Esophagus squamous epithelium (tissue), 5 donors: ENCODE results near the gene PTPN21. TPM values are rescaled to one million over a fixed set of nuclear protein-coding genes. Genes with fewer than 3 reads are reported as not detected.

Experiments
- DNase-seq: peaks from one replicate; lab custom pipeline; 2025; lab: John Stamatoyannopoulos, UW
- H3K27ac ChIP-seq, 4 donors: fragments of 200-600 bp; sonication (generic); one replicate each; pipeline ENCODE4 v1.5.1; 2016 to 2019; ENCODE audit warnings: mild to moderate bottlenecking in 1 of 4
- H3K27me3 ChIP-seq, 4 donors: fragments of 200-600 bp; sonication (generic); 1 replicate in 3 of 4; 2 replicates in 1 of 4; pipeline versions ENCODE4 v1.5.1 to v1.6.0; 2017 to 2021; ENCODE audit warnings: antibody characterized with exemption in 1 of 4
- H3K36me3 ChIP-seq, 3 donors: fragments of 200-600 bp; sonication (generic); one replicate each; pipeline ENCODE4 v1.5.1; 2016 to 2019
- H3K4me1 ChIP-seq, 3 donors: fragments of 200-600 bp; sonication (generic); one replicate each; pipeline ENCODE4 v1.5.1; 2017 to 2019
- H3K4me3 ChIP-seq, 4 donors: fragments of 200-600 bp; sonication (generic); 1 replicate in 3 of 4; 2 replicates in 1 of 4; pipeline ENCODE4 v1.5.1; 2016 to 2019; ENCODE audit warnings: mild to moderate bottlenecking in 2 of 4, moderate library complexity in 1 of 4
- H3K9me3 ChIP-seq, 3 donors: fragments of 200-600 bp; sonication (generic); one replicate each; pipeline ENCODE4 v1.5.1; 2016 to 2019
- POLR2A ChIP-seq, 4 donors: fragments of 450-650 bp; IDR thresholded peaks; one replicate each; pipeline ENCODE4 v1.6.1; 2017; ENCODE audit warnings: antibody characterized with exemption in 4 of 4, mild to moderate bottlenecking in 4 of 4, moderate library complexity in 3 of 4
- WGBS, 2 donors: methylation state at CpG; one replicate each; pipeline ENCODE4 v1.1.5; 2018; 5-methylcytosine and 5-hydroxymethylcytosine counted together
- intact Hi-C: fragments of 100-400 bp; cut with DNase I; formaldehyde crosslinking; loops from one replicate; pipeline ENCODE4 v1.15.0; 2022
- total RNA-seq, 4 donors: library from RNA; depleted of rRNA; stranded (reverse); fragments of >200 nt; gene quantifications; one replicate each; pipeline ENCODE4 v1.1.0, GENCODE V29; 2016
- TF ChIP-seq, protein P1 (sequence below), 6 experiments: fragments of 450-650 bp in 4 of 6; fragments of 200-600 bp in 2 of 6; sonication (generic) in 2 of 6; IDR thresholded peaks; one replicate each; pipeline ENCODE4 v1.5.1; 2016 to 2019; ENCODE audit warnings: antibody characterized with exemption in 6 of 6, mild to moderate bottlenecking in 4 of 6, moderate library complexity in 4 of 6
- donor health status: DM: yes; HTN: yes; CAD: no.

The PTPN21 gene
- total RNA-seq, 4 donors from 2014 or later, result 4.7 to 14.5 (median 6.1) TPM

DNA sequence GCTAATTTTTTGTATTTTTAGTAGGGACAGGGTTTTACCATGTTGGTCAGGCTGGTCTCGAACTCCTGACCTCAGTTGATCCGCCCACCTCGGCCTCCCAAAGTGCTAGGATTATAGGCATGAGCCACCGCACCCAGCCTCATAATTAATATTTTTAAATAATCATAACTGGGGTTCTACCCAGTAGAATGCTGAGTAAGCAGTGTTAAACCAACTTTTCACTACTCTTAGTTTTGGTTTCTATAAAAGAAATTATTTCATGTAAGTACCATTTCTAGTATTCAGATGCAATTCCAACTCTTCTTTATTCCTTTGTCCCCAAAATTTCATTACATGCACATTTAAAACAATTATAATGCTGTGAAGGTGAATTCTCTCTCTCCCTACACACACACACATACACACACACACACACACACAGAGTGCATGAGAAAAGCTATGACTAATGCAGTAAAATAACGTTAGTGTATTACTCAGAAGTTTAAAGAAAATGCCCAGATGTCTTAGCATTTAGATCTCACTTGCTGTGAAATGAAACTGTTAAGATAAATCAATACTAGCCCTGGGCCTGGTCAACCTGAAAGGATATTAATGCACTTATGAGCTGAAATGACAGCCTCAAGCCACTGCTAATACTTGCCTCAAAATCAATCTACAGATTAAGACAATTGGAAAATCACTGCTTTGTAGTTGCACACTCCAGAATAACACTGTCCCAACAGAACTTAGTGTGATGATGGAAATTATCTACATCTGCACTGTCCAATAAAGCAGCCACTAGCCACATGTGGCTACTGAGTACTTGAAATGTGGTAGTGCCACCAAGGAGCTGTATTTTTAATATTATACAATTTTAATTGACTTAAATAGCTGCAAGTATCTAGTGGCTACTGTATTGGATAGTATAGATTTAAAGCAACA, 36.0 kb downstream of the PTPN21 start:
- TF ChIP-seq POLR2A (IDR thresholded peaks at IDR 0.05), result no peak
- TF ChIP-seq, protein P1, sequence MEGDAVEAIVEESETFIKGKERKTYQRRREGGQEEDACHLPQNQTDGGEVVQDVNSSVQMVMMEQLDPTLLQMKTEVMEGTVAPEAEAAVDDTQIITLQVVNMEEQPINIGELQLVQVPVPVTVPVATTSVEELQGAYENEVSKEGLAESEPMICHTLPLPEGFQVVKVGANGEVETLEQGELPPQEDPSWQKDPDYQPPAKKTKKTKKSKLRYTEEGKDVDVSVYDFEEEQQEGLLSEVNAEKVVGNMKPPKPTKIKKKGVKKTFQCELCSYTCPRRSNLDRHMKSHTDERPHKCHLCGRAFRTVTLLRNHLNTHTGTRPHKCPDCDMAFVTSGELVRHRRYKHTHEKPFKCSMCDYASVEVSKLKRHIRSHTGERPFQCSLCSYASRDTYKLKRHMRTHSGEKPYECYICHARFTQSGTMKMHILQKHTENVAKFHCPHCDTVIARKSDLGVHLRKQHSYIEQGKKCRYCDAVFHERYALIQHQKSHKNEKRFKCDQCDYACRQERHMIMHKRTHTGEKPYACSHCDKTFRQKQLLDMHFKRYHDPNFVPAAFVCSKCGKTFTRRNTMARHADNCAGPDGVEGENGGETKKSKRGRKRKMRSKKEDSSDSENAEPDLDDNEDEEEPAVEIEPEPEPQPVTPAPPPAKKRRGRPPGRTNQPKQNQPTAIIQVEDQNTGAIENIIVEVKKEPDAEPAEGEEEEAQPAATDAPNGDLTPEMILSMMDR (IDR thresholded peaks at IDR 0.05), result no peak
- Histone ChIP-seq H3K36me3 (peaks cover 0 to 24% (median 0%) of the 10 kb centered on the region in 3 donors), H3K9me3 (no peaks in the 10 kb centered on the region), H3K27me3 (no peaks in the 10 kb centered on the region), H3K4me3 (no peak overlapping the region), H3K4me1 (peaks cover 0 to 6% (median 0%) of the 10 kb centered on the region in 3 donors), H3K27ac (no peak overlapping the region)
- intact Hi-C loops, result no loop called here
- WGBS, 2 donors, result 73 to 78% methylated on average over 5 of the region's 5 CpGs
- DNase-seq, result no peak

- intact Hi-C loops, result no loop called here
- Histone ChIP-seq H3K27ac (no peak overlapping the region), H3K9me3 (no peaks in the 10 kb centered on the region), H3K4me1 (peaks cover 0 to 6% (median 0%) of the 10 kb centered on the region in 3 donors), H3K4me3 (no peak overlapping the region), H3K27me3 (no peaks in the 10 kb centered on the region), H3K36me3 (peaks cover 0 to 36% (median 0%) of the 10 kb centered on the region in 3 donors)
- DNase-seq, result no peak
- 81 to 83% methylated on average over 7 of the region's 7 CpGs for WGBS, 2 donors
- no peak for TF ChIP-seq POLR2A (IDR thresholded peaks at IDR 0.05)
- TF ChIP-seq, protein P1 (IDR thresholded peaks at IDR 0.05), result no peak
Measured at GRCh38 chr14:88516861-88517357, 37.9 kb downstream of the PTPN21 start.

DNA sequence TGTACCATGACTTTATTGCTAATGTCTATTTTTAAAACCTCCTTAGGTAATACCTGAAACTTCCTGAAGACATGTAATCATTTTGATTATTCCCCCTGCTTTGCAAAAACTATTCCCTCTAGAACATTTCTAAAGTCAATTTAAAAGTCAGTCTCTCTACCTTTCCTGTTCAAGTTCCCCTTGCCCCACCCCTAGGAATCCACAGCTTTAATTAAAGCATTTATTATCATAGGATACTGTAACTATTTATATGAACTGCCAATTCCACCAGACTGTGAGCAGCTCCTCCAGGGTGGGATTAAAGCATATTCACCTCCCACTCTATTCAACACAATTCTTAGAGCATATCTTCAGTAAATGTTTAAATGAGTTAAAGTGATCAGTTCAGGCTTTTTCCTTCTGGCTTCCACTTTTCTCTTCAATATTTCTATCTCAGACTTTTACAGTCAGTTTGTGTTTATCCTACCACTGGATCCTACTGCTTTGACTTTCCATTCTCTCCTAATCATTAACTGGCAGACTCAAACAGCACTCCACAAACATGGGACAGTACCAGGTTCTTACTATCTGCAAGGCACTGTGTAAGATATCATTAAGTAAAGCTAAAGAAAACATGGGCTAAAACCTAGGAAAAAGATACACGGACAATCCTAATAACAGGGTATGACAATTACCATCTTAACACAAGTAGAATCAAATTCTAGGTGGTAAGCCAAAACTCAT, 39.1 kb downstream of the PTPN21 start:
- Histone ChIP-seq H3K9me3 (no peaks in the 10 kb centered on the region), H3K4me1 (peaks cover 0 to 6% (median 0%) of the 10 kb centered on the region in 3 donors), H3K4me3 (no peak overlapping the region), H3K27me3 (no peaks in the 10 kb centered on the region), H3K27ac (no peak overlapping the region), H3K36me3 (peaks cover 0 to 43% (median 0%) of the 10 kb centered on the region in 3 donors)
- 86 to 91% methylated on average over 1 of the region's 1 CpG for WGBS, 2 donors
- no peak for DNase-seq
- intact Hi-C loops, result no loop called here
- TF ChIP-seq, protein P1 (IDR thresholded peaks at IDR 0.05), result no peak
- no peak for TF ChIP-seq POLR2A (IDR thresholded peaks at IDR 0.05)

GRCh38 chr14:88507208-88507607, 47.6 kb downstream of the PTPN21 start:
- DNase-seq, result no peak
- WGBS, 2 donors, result 88 to 100% methylated on average over 1 of the region's 1 CpG
- intact Hi-C loops, result no loop called here
- Histone ChIP-seq H3K27me3 (no peaks in the 10 kb centered on the region), H3K4me1 (no peaks in the 10 kb centered on the region), H3K27ac (no peak overlapping the region), H3K9me3 (no peaks in the 10 kb centered on the region), H3K4me3 (no peak overlapping the region), H3K36me3 (peaks cover 0 to 63% (median 6%) of the 10 kb centered on the region in 3 donors)
- no peak for TF ChIP-seq POLR2A (IDR thresholded peaks at IDR 0.05)
- TF ChIP-seq, protein P1 (IDR thresholded peaks at IDR 0.05), result no peak
